GM19035 (cell line): ENCODE data around the gene WDR76.
"Not testable (repeated sequence)": the region's sequence is repeated elsewhere in the genome, so short reads cannot be mapped to it uniquely, and the experiment has no call there.

Source experiments
- ATAC-seq: cut with Tn5 transposase; IDR thresholded peaks from one replicate; pipeline ENCODE4 v1.9.1; 2021; ENCODE audit not compliant: unreplicated experiment

WDR76 gene

GRCh38 chr15:43821505-43821904, 5.3 kb upstream of the WDR76 start:
- no peak for ATAC-seq

- peak; percentile 73 for ATAC-seq
Observed at GRCh38 chr15:43824302-43825246, 2.2 kb upstream of the WDR76 start, which contains the start of gene MFAP1. Gene MFAP1 (minus strand): TSS chr15:43824690. CDS start chr15:43824569, 121 bp downstream.

- ATAC-seq: not testable (repeated sequence)
Observed at GRCh38 chr15:43825305-43825704, 1.5 kb upstream of the WDR76 start.

GRCh38 chr15:43826029-43826507, 734 bp upstream of the WDR76 start:
- no peak for ATAC-seq

- ATAC-seq: no peak
Observed at GRCh38 chr15:43828061-43828657, 1.4 kb downstream of the WDR76 start.

GRCh38 chr15:43829951-43830540, 3.2 kb downstream of the WDR76 start:
- ATAC-seq: not testable (repeated sequence)

- not testable (repeated sequence) for ATAC-seq
Observed at GRCh38 chr15:43830691-43831275, 4.0 kb downstream of the WDR76 start.

GRCh38 chr15:43831519-43832052, 4.8 kb downstream of the WDR76 start:
- ATAC-seq: not testable (repeated sequence)

GRCh38 chr15:43832485-43832884, 5.7 kb downstream of the WDR76 start:
- ATAC-seq: not testable (repeated sequence)

- ATAC-seq: no peak
Observed at GRCh38 chr15:43845421-43845820, 18.6 kb downstream of the WDR76 start.

- no peak for ATAC-seq
Observed at GRCh38 chr15:43851251-43851650, 24.4 kb downstream of the WDR76 start.

GRCh38 chr15:43852607-43853006, 25.8 kb downstream of the WDR76 start:
- ATAC-seq: no peak

- no peak for ATAC-seq
Observed at GRCh38 chr15:43854801-43855200, 28.0 kb downstream of the WDR76 start.

- ATAC-seq: no peak
Observed at GRCh38 chr15:43859546-43859945, 32.7 kb downstream of the WDR76 start.

- ATAC-seq: not testable (repeated sequence)
Observed at GRCh38 chr15:43866636-43867035, 39.8 kb downstream of the WDR76 start.

- no peak for ATAC-seq
Observed at GRCh38 chr15:43867096-43867495, 40.3 kb downstream of the WDR76 start.

GRCh38 chr15:43868406-43868805, 41.6 kb downstream of the WDR76 start:
- no peak for ATAC-seq

- ATAC-seq: no peak
Observed at GRCh38 chr15:43871835-43872234, 45.0 kb downstream of the WDR76 start.

GRCh38 chr15:43872416-43873020, 45.7 kb downstream of the WDR76 start:
- no peak for ATAC-seq

- ATAC-seq: no peak
Observed at GRCh38 chr15:43873651-43874050, 46.8 kb downstream of the WDR76 start.
